Endodermal cell (in vitro differentiated cells): ENCODE measurements around the gene PSAT1. TPM values are rescaled to one million over a fixed set of nuclear protein-coding genes. Genes with fewer than 3 reads are reported as not detected.
A peak's percentile ranks its signal among the peaks of the same experiment; 100 is the strongest.

Experiments used
- DNase-seq: peaks from one replicate; pipeline ENCODE4 v3.0.0-alpha.2; 2017
- H3K27ac ChIP-seq: 2 replicates; pipeline ENCODE4 v1.5.1; 2013; ENCODE audit warnings: mild to moderate bottlenecking, low read depth, low read length, moderate library complexity
- H3K27me3 ChIP-seq: 2 replicates; pipeline ENCODE4 v1.6.1; 2013; ENCODE audit warnings: mild to moderate bottlenecking, low read length, moderate library complexity; ENCODE audit not compliant: insufficient read depth, control insufficient read depth, poor library complexity, severe bottlenecking
- H3K36me3 ChIP-seq: 2 replicates; pipeline ENCODE4 v1.7.0; 2013; ENCODE audit warnings: mild to moderate bottlenecking, low read length, moderate library complexity; ENCODE audit not compliant: control insufficient read depth, insufficient read depth
- H3K4me1 ChIP-seq: one replicate; pipeline ENCODE4 v1.7.0; 2013; ENCODE audit warnings: low read length; ENCODE audit not compliant: control insufficient read depth, insufficient read depth
- H3K4me3 ChIP-seq: 2 replicates; pipeline ENCODE4 v1.5.1; 2013; ENCODE audit warnings: mild to moderate bottlenecking, low read length, moderate library complexity
- H3K9ac ChIP-seq: 2 replicates; pipeline ENCODE4 v1.6.1; 2013; ENCODE audit warnings: mild to moderate bottlenecking, low read length, moderate library complexity; ENCODE audit not compliant: poor library complexity, severe bottlenecking; ENCODE audit errors: extremely low read depth
- H3K9me3 ChIP-seq: 2 replicates; pipeline ENCODE4 v1.6.1; 2013; ENCODE audit warnings: mild to moderate bottlenecking, low read length, moderate library complexity; ENCODE audit not compliant: control insufficient read depth
- H3K27ac Mint-ChIP-seq: 2 replicates; pipeline ENCODE4 v1.8.0; 2020; ENCODE audit warnings: mixed read lengths
- H3K27me3 Mint-ChIP-seq: 2 replicates; pipeline ENCODE4 v1.8.0; 2021; ENCODE audit warnings: mild to moderate bottlenecking, mixed read lengths; ENCODE audit not compliant: insufficient read depth
- H3K36me3 Mint-ChIP-seq: 2 replicates; pipeline ENCODE4 v1.8.0; 2020; ENCODE audit warnings: low read depth, mixed read lengths
- H3K4me1 Mint-ChIP-seq: 2 replicates; pipeline ENCODE4 v1.8.0; 2020; ENCODE audit warnings: mixed read lengths
- H3K4me3 Mint-ChIP-seq: 2 replicates; pipeline ENCODE4 v1.8.0; 2020; ENCODE audit warnings: mild to moderate bottlenecking, moderate library complexity, mixed read lengths
- H3K9me3 Mint-ChIP-seq: 2 replicates; pipeline ENCODE4 v1.8.0; 2020; ENCODE audit warnings: mild to moderate bottlenecking, mixed read lengths
- CTCF ChIP-seq: fragments of 200-600 bp; sonication (generic); conservative IDR thresholded peaks from 2 replicates; pipeline ENCODE4 v1.5.0; 2021; ENCODE audit warnings: antibody characterized with exemption, mild to moderate bottlenecking
- WGBS, 2 experiments: methylation state at CpG; one replicate each; pipeline versions ENCODE4 v1.1.5 to v1.1.7; 2013; ENCODE audit warnings: missing lambda C conversion rate in 2 of 2, mixed read lengths in 1 of 2; ENCODE audit not compliant: insufficient coverage in 1 of 2, insufficient read length in 1 of 2; 5-methylcytosine and 5-hydroxymethylcytosine counted together
- total RNA-seq, 2 donors: library from RNA; stranded (reverse); fragmentation: NEBNext Ultra II Directional in 1 of 2; extraction: Animal tissue kit (Norgen Biotek cat#: 25700) in 1 of 2; gene quantifications; 2 replicates in 1 of 2; 3 replicates in 1 of 2; pipeline ENCODE4 v1.2.1, GENCODE V29; 2021

The PSAT1 gene
- total RNA-seq, 2 donors from 2014 or later, result 64.4 to 75.7 TPM

GRCh38 chr9:78368236-78368635 lies 71.3 kb downstream of the PSAT1 start:
- no peak for DNase-seq
- Histone ChIP-seq H3K27me3 (peaks cover 23% of the 10 kb centered on the region), H3K4me3 (no peak overlapping the region), H3K36me3 (no peaks in the 10 kb centered on the region), H3K27ac (no peak overlapping the region), H3K4me1 (peaks cover 3% of the 10 kb centered on the region), H3K9ac (no peak overlapping the region), H3K9me3 (no peaks in the 10 kb centered on the region)
- Mint-ChIP-seq H3K36me3 (no peaks in the 10 kb centered on the region), H3K27me3 (peaks cover 26% of the 10 kb centered on the region), H3K9me3 (no peaks in the 10 kb centered on the region), H3K27ac (no peak overlapping the region), H3K4me3 (no peak overlapping the region), H3K4me1 (peaks cover 2% of the 10 kb centered on the region)
- TF ChIP-seq CTCF, result no peak
- 93 to 95% methylated on average over 6 of the region's 6 CpGs for WGBS, 2 experiments

GRCh38 chr9:78369639-78370219 lies 72.8 kb downstream of the PSAT1 start:
- H3K4me1 Mint-ChIP-seq, result peaks cover 5% of the 10 kb centered on the region
- Histone ChIP-seq H3K36me3 (no peaks in the 10 kb centered on the region), H3K4me3 (no peak overlapping the region), H3K9me3 (no peaks in the 10 kb centered on the region), H3K27me3 (peaks cover 33% of the 10 kb centered on the region), H3K27ac (no peak overlapping the region), H3K9ac (no peak overlapping the region), H3K4me1 (peaks cover 3% of the 10 kb centered on the region)
- no peak overlapping the region for H3K27ac Mint-ChIP-seq
- no peak overlapping the region for H3K4me3 Mint-ChIP-seq
- peak; percentile 95 for DNase-seq
- H3K27me3 Mint-ChIP-seq, result peaks cover 40% of the 10 kb centered on the region
- H3K9me3 Mint-ChIP-seq, result no peaks in the 10 kb centered on the region
- H3K36me3 Mint-ChIP-seq, result no peaks in the 10 kb centered on the region
- TF ChIP-seq CTCF, result peak; percentile 95
- 53 to 77% methylated on average over 4 to 8 of the region's 8 CpGs for WGBS, 2 experiments

GRCh38 chr9:78370991-78371390 lies 74.1 kb downstream of the PSAT1 start:
- WGBS, 2 experiments, result 90 to 98% methylated on average over 6 to 7 of the region's 7 CpGs
- Histone ChIP-seq H3K27me3 (peaks cover 44% of the 10 kb centered on the region), H3K36me3 (no peaks in the 10 kb centered on the region), H3K27ac (no peak overlapping the region), H3K9ac (no peak overlapping the region), H3K9me3 (no peaks in the 10 kb centered on the region), H3K4me3 (no peak overlapping the region), H3K4me1 (peaks cover 3% of the 10 kb centered on the region)
- DNase-seq, result no peak
- H3K27ac Mint-ChIP-seq, result no peak overlapping the region
- no peaks in the 10 kb centered on the region for H3K9me3 Mint-ChIP-seq
- peaks cover 52% of the 10 kb centered on the region for H3K27me3 Mint-ChIP-seq
- H3K4me3 Mint-ChIP-seq, result no peak overlapping the region
- TF ChIP-seq CTCF, result no peak
- no peaks in the 10 kb centered on the region for H3K36me3 Mint-ChIP-seq
- H3K4me1 Mint-ChIP-seq, result peaks cover 4% of the 10 kb centered on the region
